Sigmoid colon (tissue), 7 donors: ENCODE data around the gene ACOXL. TPM values are rescaled to one million over a fixed set of nuclear protein-coding genes. Genes with fewer than 3 reads are reported as not detected.

Source experiments
- DNase-seq: peaks from one replicate; pipeline ENCODE4 v3.0.0-alpha.2; 2019
- H3K27ac ChIP-seq, 4 donors: fragments of 200-600 bp; sonication (generic); one replicate each; pipeline ENCODE4 v1.5.1; 2016 to 2019; ENCODE audit warnings: mild to moderate bottlenecking in 1 of 4
- H3K27me3 ChIP-seq, 3 donors: fragments of 200-600 bp; sonication (generic); one replicate each; pipeline ENCODE4 v1.5.1; 2019; ENCODE audit warnings: mild to moderate bottlenecking in 1 of 3
- H3K36me3 ChIP-seq, 4 donors: fragments of 200-600 bp; sonication (generic); one replicate each; pipeline ENCODE4 v1.5.1; 2016 to 2019
- H3K4me1 ChIP-seq, 4 donors: fragments of 200-600 bp; sonication (generic); one replicate each; pipeline ENCODE4 v1.5.1; 2017 to 2019
- H3K4me3 ChIP-seq, 4 donors: fragments of 200-600 bp; sonication (generic); one replicate each; pipeline ENCODE4 v1.5.1; 2017 to 2019; ENCODE audit warnings: mild to moderate bottlenecking in 2 of 4, moderate library complexity in 1 of 4
- H3K9me3 ChIP-seq, 4 donors: fragments of 200-600 bp in 3 of 4; sonication (generic) in 3 of 4; one replicate each; pipeline versions ENCODE4 v1.5.1 to v1.6.1; 2013 to 2019
- CTCF ChIP-seq, 4 experiments: fragments of 450-650 bp in 3 of 4; fragments of 200-600 bp in 1 of 4; IDR thresholded peaks; one replicate each; pipeline ENCODE4 v1.5.1; 2016 to 2019; ENCODE audit warnings: antibody characterized with exemption in 4 of 4, mild to moderate bottlenecking in 3 of 4, moderate library complexity in 2 of 4
- EP300 ChIP-seq, 4 donors: sonication (generic); formaldehyde crosslinking; IDR thresholded peaks; one replicate each; pipeline ENCODE4 v1.6.1; 2017; ENCODE audit warnings: antibody characterized with exemption in 4 of 4
- POLR2A ChIP-seq, 2 donors: fragments of 450-650 bp; IDR thresholded peaks; one replicate each; pipeline ENCODE4 v1.6.1; 2016; ENCODE audit warnings: antibody characterized with exemption in 2 of 2, mild to moderate bottlenecking in 2 of 2, moderate library complexity in 2 of 2
- POLR2AphosphoS5 ChIP-seq, 4 donors: sonication (generic); formaldehyde crosslinking; IDR thresholded peaks; one replicate each; pipeline ENCODE4 v1.6.1; 2017; ENCODE audit warnings: antibody characterized with exemption in 4 of 4
- WGBS, 2 donors: extraction: QIAGEN DNeasy Blood & Tissue Kit; methylation state at CpG; one replicate each; pipeline ENCODE4 v1.1.7; 2013; 5-methylcytosine and 5-hydroxymethylcytosine counted together
- intact Hi-C: fragments of 100-400 bp; cut with DNase I; formaldehyde crosslinking; loops from one replicate; pipeline ENCODE4 v1.15.1; 2023
- polyA plus RNA-seq, 3 donors: library from polyadenylated mRNA; stranded (reverse); fragments of 200-250 nt; gene quantifications; one replicate each; pipeline ENCODE4 v1.2.3, GENCODE V29; 2013
- total RNA-seq, 4 donors: library from RNA; depleted of rRNA; stranded (reverse); fragments of >200 nt; gene quantifications; one replicate each; pipeline ENCODE4 v1.1.0, GENCODE V29; 2016
- donor health status: healthy with polysubstance abuse.
- donor health status: Bipolar disorder and iron deficiency.
- donor health status: healthy.

Gene ACOXL
- total and polyA plus RNA-seq, 7 donors, result 0.45 TPM; not detected in 6

- WGBS, 2 donors, result 25 to 65% methylated on average over 3 of the region's 3 CpGs
- Histone ChIP-seq H3K4me3 (no peak overlapping the region), H3K9me3 (no peaks in the 10 kb centered on the region), H3K36me3 (no peaks in the 10 kb centered on the region), H3K27ac (no peak overlapping the region), H3K27me3 (no peaks in the 10 kb centered on the region), H3K4me1 (no peaks in the 10 kb centered on the region)
- DNase-seq, result no peak
- TF ChIP-seq POLR2AphosphoS5 (IDR thresholded peaks at IDR 0.05) (no peak), EP300 (IDR thresholded peaks at IDR 0.05) (no peak), POLR2A (IDR thresholded peaks at IDR 0.05) (no peak), CTCF (IDR thresholded peaks at IDR 0.05) (no peak)
- intact Hi-C loops, result no loop called here
These were observed 15.3 kb upstream of the ACOXL start for GRCh38 chr2:110716959-110717645.

- WGBS, 2 donors, result 73 to 86% methylated on average over 4 of the region's 4 CpGs
- no peaks in the 10 kb centered on the region for H3K4me1 ChIP-seq
- no peaks in the 10 kb centered on the region for H3K9me3 ChIP-seq
- no peaks in the 10 kb centered on the region for H3K27me3 ChIP-seq
- intact Hi-C loops, result no loop called here
- DNase-seq, result no peak
- no peak overlapping the region for H3K27ac ChIP-seq
- no peak overlapping the region for H3K4me3 ChIP-seq
- TF ChIP-seq POLR2AphosphoS5 (IDR thresholded peaks at IDR 0.05), result no peak
- TF ChIP-seq CTCF (IDR thresholded peaks at IDR 0.05), result no peak
- no peak for TF ChIP-seq EP300 (IDR thresholded peaks at IDR 0.05)
- no peak for TF ChIP-seq POLR2A (IDR thresholded peaks at IDR 0.05)
- H3K36me3 ChIP-seq, result no peaks in the 10 kb centered on the region
These were observed 14.6 kb upstream of the ACOXL start for GRCh38 chr2:110717734-110718133.

- TF ChIP-seq POLR2AphosphoS5 (IDR thresholded peaks at IDR 0.05) (no peak), POLR2A (IDR thresholded peaks at IDR 0.05) (no peak)
- intact Hi-C loops, result no loop called here
- DNase-seq, result no peak
- H3K9me3 ChIP-seq, result no peaks in the 10 kb centered on the region
- H3K36me3 ChIP-seq, result no peaks in the 10 kb centered on the region
- no peak overlapping the region for H3K27ac ChIP-seq
- 86 to 88% methylated on average over 2 of the region's 2 CpGs for WGBS, 2 donors
- H3K4me1 ChIP-seq, result no peaks in the 10 kb centered on the region
- H3K4me3 ChIP-seq, result no peak overlapping the region
- no peaks in the 10 kb centered on the region for H3K27me3 ChIP-seq
These were observed 14.0 kb upstream of the ACOXL start for GRCh38 chr2:110718382-110718781.

- DNase-seq, result no peak
- intact Hi-C loops, result no loop called here
- Histone ChIP-seq H3K4me1 (no peaks in the 10 kb centered on the region), H3K27ac (no peak overlapping the region), H3K27me3 (no peaks in the 10 kb centered on the region), H3K36me3 (no peaks in the 10 kb centered on the region), H3K4me3 (no peak overlapping the region), H3K9me3 (no peaks in the 10 kb centered on the region)
- 77 to 89% methylated on average over 2 of the region's 2 CpGs for WGBS, 2 donors
- TF ChIP-seq POLR2A (IDR thresholded peaks at IDR 0.05) (no peak), EP300 (IDR thresholded peaks at IDR 0.05) (no peak), POLR2AphosphoS5 (IDR thresholded peaks at IDR 0.05) (no peak), CTCF (IDR thresholded peaks at IDR 0.05) (no peak)
These were observed 13.4 kb upstream of the ACOXL start for GRCh38 chr2:110718990-110719389.

- no peak overlapping the region for H3K4me3 ChIP-seq
- H3K4me1 ChIP-seq, result no peaks in the 10 kb centered on the region
- 92 to 93% methylated on average over 5 of the region's 5 CpGs for WGBS, 2 donors
- no peaks in the 10 kb centered on the region for H3K9me3 ChIP-seq
- no peak for TF ChIP-seq POLR2AphosphoS5 (IDR thresholded peaks at IDR 0.05)
- no peak for TF ChIP-seq CTCF (IDR thresholded peaks at IDR 0.05)
- no peak for TF ChIP-seq EP300 (IDR thresholded peaks at IDR 0.05)
- no peak for TF ChIP-seq POLR2A (IDR thresholded peaks at IDR 0.05)
- no peak overlapping the region for H3K27ac ChIP-seq
- intact Hi-C loops, result no loop called here
- H3K36me3 ChIP-seq, result no peaks in the 10 kb centered on the region
- H3K27me3 ChIP-seq, result no peaks in the 10 kb centered on the region
- no peak for DNase-seq
These were observed 11.8 kb upstream of the ACOXL start for GRCh38 chr2:110720547-110720946.
